B cell (primary cell): Measurements from ENCODE around the gene BROX. TPM values are rescaled to one million over a fixed set of nuclear protein-coding genes. Genes with fewer than 3 reads are reported as not detected.

ENCODE experiments used
- ATAC-seq: fragments of 200-7000 bp; cut with Tn5 transposase; one replicate; pipeline ENCODE4 v1.10.0; 2021; ENCODE audit warnings: low read depth, mild to moderate bottlenecking, moderate number of reproducible peaks, moderate library complexity
- CTCF ChIA-PET: fragments of 350-600 bp; sonication (Branson Sonifier 250); formaldehyde crosslinking; loops from one replicate; lab custom pipeline; 2021; ENCODE audit warnings: antibody characterized with exemption, inconsistent platforms; lab: Charles Lee
- POLR2A ChIA-PET: fragments of 350-600 bp; sonication (Branson Sonifier 250); formaldehyde crosslinking; loops from one replicate; lab custom pipeline; 2021; ENCODE audit warnings: antibody characterized with exemption; lab: Charles Lee
- DNase-seq: peaks from one replicate; pipeline ENCODE4 v3.0.0; 2013
- H2AFZ ChIP-seq: 2 replicates; pipeline ENCODE4 v1.6.1; 2012; ENCODE audit warnings: mild to moderate bottlenecking, low read depth, low read length; ENCODE audit not compliant: insufficient read depth, poor library complexity, severe bottlenecking
- H3K27ac ChIP-seq, 2 donors: 1 replicate in 1 of 2; 2 replicates in 1 of 2; pipeline ENCODE4 v1.5.1; 2012 to 2013; ENCODE audit warnings: low read length in 2 of 2, mild to moderate bottlenecking in 2 of 2, moderate library complexity in 1 of 2
- H3K27me3 ChIP-seq, 4 experiments: fragments of 200-600 bp in 1 of 4; sonication (generic) in 1 of 4; replicated peaks in 1 of 4; 1 replicate in 2 of 4; 2 replicates in 2 of 4; pipeline versions ENCODE4 v1.6.1 to v1.7.0; 2013 to 2016; ENCODE audit warnings: low read length in 3 of 4, mild to moderate bottlenecking in 2 of 4, mixed read lengths in 1 of 4, moderate library complexity in 1 of 4; ENCODE audit not compliant: insufficient read depth in 4 of 4, control insufficient read depth in 3 of 4; ENCODE audit errors: control extremely low read depth in 1 of 4
- H3K36me3 ChIP-seq, 2 experiments: replicated peaks in 1 of 2; 1 replicate in 1 of 2; 2 replicates in 1 of 2; pipeline versions ENCODE4 v1.6.1 to v1.7.1; 2013; ENCODE audit warnings: low read length in 1 of 2; ENCODE audit not compliant: insufficient read depth in 2 of 2, control insufficient read depth in 1 of 2; ENCODE audit errors: control extremely low read depth in 1 of 2, extremely low read depth in 1 of 2
- H3K4me1 ChIP-seq, 2 donors: fragments of 200-600 bp in 1 of 2; sonication (generic) in 1 of 2; 1 replicate in 1 of 2; 2 replicates in 1 of 2; pipeline versions ENCODE4 v1.5.1 to v1.6.1; 2013 to 2017; ENCODE audit warnings: low read length in 2 of 2; ENCODE audit not compliant: control insufficient read depth in 2 of 2, insufficient read depth in 2 of 2
- H3K4me2 ChIP-seq: replicated peaks from 2 replicates; pipeline ENCODE3; 2012; ENCODE audit warnings: mild to moderate bottlenecking, low read depth, low read length; ENCODE audit not compliant: poor library complexity, severe bottlenecking
- H3K4me3 ChIP-seq, 5 experiments: fragments of 200-600 bp in 1 of 5; sonication (generic) in 1 of 5; 1 replicate in 3 of 5; 2 replicates in 2 of 5; pipeline versions ENCODE4 v1.5.1 to v1.7.0; 2011 to 2016; ENCODE audit warnings: low read length in 4 of 5, mild to moderate bottlenecking in 4 of 5, low read depth in 2 of 5, control low read depth in 1 of 5, moderate library complexity in 1 of 5; ENCODE audit not compliant: insufficient read depth in 1 of 5; ENCODE audit errors: control extremely low read depth in 1 of 5, extremely low read depth in 1 of 5
- H3K79me2 ChIP-seq: fragments of 200-600 bp; sonication (generic); one replicate; pipeline ENCODE4 v1.6.0; 2016; ENCODE audit warnings: low read length; ENCODE audit not compliant: control insufficient read depth, insufficient read depth
- H3K9ac ChIP-seq: fragments of 200-600 bp; sonication (generic); 2 replicates; pipeline ENCODE4 v1.6.1; 2017; ENCODE audit warnings: mild to moderate bottlenecking, low read length, moderate library complexity
- H3K9me3 ChIP-seq, 3 donors: one replicate each; pipeline versions ENCODE4 v1.6.1 to v1.7.1; 2013; ENCODE audit warnings: low read length in 2 of 3; ENCODE audit not compliant: control insufficient read depth in 2 of 3, insufficient read depth in 1 of 3; ENCODE audit errors: control extremely low read depth in 1 of 3
- H4K20me1 ChIP-seq: 2 replicates; pipeline ENCODE4 v1.6.0; 2012; ENCODE audit warnings: mild to moderate bottlenecking, low read length; ENCODE audit not compliant: insufficient read depth, control insufficient read depth, poor library complexity, severe bottlenecking
- H3K27ac Mint-ChIP-seq: one replicate; pipeline ENCODE4 v1.8.0; 2021; ENCODE audit warnings: mixed read lengths
- H3K27me3 Mint-ChIP-seq: one replicate; pipeline ENCODE4 v1.8.0; 2021; ENCODE audit warnings: mixed read lengths
- H3K4me1 Mint-ChIP-seq: one replicate; pipeline ENCODE4 v1.8.0; 2021; ENCODE audit warnings: mixed read lengths
- H3K4me3 Mint-ChIP-seq: one replicate; pipeline ENCODE4 v1.8.0; 2021; ENCODE audit warnings: mixed read lengths
- H3K9me3 Mint-ChIP-seq: one replicate; pipeline ENCODE4 v1.8.0; 2022; ENCODE audit warnings: mixed read lengths; ENCODE audit not compliant: insufficient read depth
- EZH2 ChIP-seq: IDR thresholded peaks from 2 replicates; pipeline ENCODE4 v1.6.1; 2012; ENCODE audit warnings: borderline replicate concordance, low read depth, mild to moderate bottlenecking, moderate library complexity, low read length; ENCODE audit not compliant: insufficient read depth, poor library complexity, severe bottlenecking
- WGBS: methylation state at CpG from one replicate; pipeline ENCODE4 v1.1.5; 2013; ENCODE audit warnings: missing lambda C conversion rate; ENCODE audit not compliant: insufficient coverage; 5-methylcytosine and 5-hydroxymethylcytosine counted together
- intact Hi-C: fragments of 100-400 bp; cut with micrococcal nuclease; formaldehyde crosslinking; loops from one replicate; pipeline ENCODE4 v1.10.0; 2022
- polyA plus RNA-seq: library from polyadenylated mRNA; depleted of rRNA; stranded (reverse); fragments of >200 nt; gene quantifications from 2 replicates; pipeline ENCODE4 v1.2.3, GENCODE V29; 2012
- total RNA-seq, 2 donors: library from RNA; stranded (reverse); fragments of 120-200 nt in 1 of 2; gene quantifications; 1 replicate in 1 of 2; 2 replicates in 1 of 2; pipeline versions ENCODE4 v1.2.3 to v1.2.4, GENCODE V29; 2013 to 2022
- TF ChIP-seq, protein P1 (sequence below): fragments of 200-600 bp; IDR thresholded peaks from one replicate; pipeline ENCODE4 v1.8.0; 2022; ENCODE audit warnings: antibody characterized with exemption, mild to moderate bottlenecking

Gene BROX
- total and polyA plus RNA-seq, 2 donors (not counting 1 experiment from before 2014, with no cell fraction given) = 8.7 to 57.8 TPM

GRCh38 chr1:222713091-222713961 is 962 bp downstream of the BROX start:
- H3K27me3 Mint-ChIP-seq = no peaks in the 10 kb centered on the region
- intact Hi-C loops = loop anchor here (1.0 to 5.0 kb wide), 10 partner anchors 19 to 1643 kb away; partner anchors contain the start of genes CNIH4 and DUSP10
- ChIA-PET CTCF (interaction anchor here (0.7 to 2.3 kb wide), 24 partner anchors 12 to 972 kb away, joined by 3 to 25 read pairs (median 4); partner anchors contain the start of genes DUSP10 and FAM177B), POLR2A (interaction anchor here (0.6 to 3.8 kb wide), 14 partner anchors 13 to 971 kb away, joined by 3 to 50 read pairs (median 4); partner anchors contain the start of genes DUSP10 and FAM177B)
- H3K4me1 ChIP-seq = peaks cover 26 to 35% of the 10 kb centered on the region in 2 donors
- H3K79me2 ChIP-seq = peaks cover 69% of the 10 kb centered on the region
- WGBS = 2% methylated on average over 27 of the region's 39 CpGs
- peak; percentile 73 for ATAC-seq
- peaks cover 48% of the 10 kb centered on the region for H3K4me1 Mint-ChIP-seq
- peak overlapping the region; percentile 70 to 98 (median 81) for H3K4me3 ChIP-seq
- peaks cover 22% of the 10 kb centered on the region for H4K20me1 ChIP-seq
- H3K36me3 ChIP-seq = peaks cover 2 to 25% of the 10 kb centered on the region in 2 experiments
- H3K27ac Mint-ChIP-seq = peak overlapping the region; percentile 100
- TF ChIP-seq EZH2 = no peak
- TF ChIP-seq, protein P1, sequence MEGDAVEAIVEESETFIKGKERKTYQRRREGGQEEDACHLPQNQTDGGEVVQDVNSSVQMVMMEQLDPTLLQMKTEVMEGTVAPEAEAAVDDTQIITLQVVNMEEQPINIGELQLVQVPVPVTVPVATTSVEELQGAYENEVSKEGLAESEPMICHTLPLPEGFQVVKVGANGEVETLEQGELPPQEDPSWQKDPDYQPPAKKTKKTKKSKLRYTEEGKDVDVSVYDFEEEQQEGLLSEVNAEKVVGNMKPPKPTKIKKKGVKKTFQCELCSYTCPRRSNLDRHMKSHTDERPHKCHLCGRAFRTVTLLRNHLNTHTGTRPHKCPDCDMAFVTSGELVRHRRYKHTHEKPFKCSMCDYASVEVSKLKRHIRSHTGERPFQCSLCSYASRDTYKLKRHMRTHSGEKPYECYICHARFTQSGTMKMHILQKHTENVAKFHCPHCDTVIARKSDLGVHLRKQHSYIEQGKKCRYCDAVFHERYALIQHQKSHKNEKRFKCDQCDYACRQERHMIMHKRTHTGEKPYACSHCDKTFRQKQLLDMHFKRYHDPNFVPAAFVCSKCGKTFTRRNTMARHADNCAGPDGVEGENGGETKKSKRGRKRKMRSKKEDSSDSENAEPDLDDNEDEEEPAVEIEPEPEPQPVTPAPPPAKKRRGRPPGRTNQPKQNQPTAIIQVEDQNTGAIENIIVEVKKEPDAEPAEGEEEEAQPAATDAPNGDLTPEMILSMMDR = peak; percentile 13
- H3K9ac ChIP-seq = peak overlapping the region; percentile 86
- peak overlapping the region; percentile 99 for H2AFZ ChIP-seq
- H3K4me3 Mint-ChIP-seq = peak overlapping the region; percentile 97
- DNase-seq = peak; percentile 97
- peak overlapping the region; percentile 97 to 99 for H3K27ac ChIP-seq
- no peaks in the 10 kb centered on the region for H3K27me3 ChIP-seq
- no peaks in the 10 kb centered on the region for H3K9me3 ChIP-seq
- peak overlapping the region; percentile 73 for H3K4me2 ChIP-seq
- no peaks in the 10 kb centered on the region for H3K9me3 Mint-ChIP-seq

GRCh38 chr1:222716393-222716792 is 4.0 kb downstream of the BROX start:
- Mint-ChIP-seq H3K4me1 (peaks cover 23% of the 10 kb centered on the region), H3K9me3 (no peaks in the 10 kb centered on the region), H3K27ac (peak overlapping the region; percentile 68), H3K27me3 (no peaks in the 10 kb centered on the region), H3K4me3 (no peak overlapping the region)
- Histone ChIP-seq H3K27ac (peak overlapping the region in 1 of 2 donors; percentile 33), H4K20me1 (no peaks in the 10 kb centered on the region), H3K36me3 (peaks cover 10 to 40% of the 10 kb centered on the region in 2 experiments), H3K27me3 (no peaks in the 10 kb centered on the region), H3K4me3 (no peak overlapping the region), H3K79me2 (peaks cover 59% of the 10 kb centered on the region), H3K4me1 (peaks cover 10 to 13% of the 10 kb centered on the region in 2 donors), H2AFZ (no peak overlapping the region), H3K9ac (no peak overlapping the region), H3K4me2 (no peak overlapping the region), H3K9me3 (no peaks in the 10 kb centered on the region)
- no peak for ATAC-seq
- DNase-seq = no peak
- CTCF ChIA-PET = no interaction called here
- WGBS = no CpG with 5 or more reads among the region's 2 CpGs
- intact Hi-C loops = no loop called here
- no peak for TF ChIP-seq EZH2
- TF ChIP-seq, protein P1 = no peak
- POLR2A ChIA-PET = no interaction called here
